GM19455 (cell line): ENCODE results near the gene WIPF2.

ENCODE experiments used
- ATAC-seq: cut with Tn5 transposase; IDR thresholded peaks from one replicate; pipeline ENCODE4 v1.9.1; 2021; ENCODE audit not compliant: unreplicated experiment

Gene WIPF2

DNA sequence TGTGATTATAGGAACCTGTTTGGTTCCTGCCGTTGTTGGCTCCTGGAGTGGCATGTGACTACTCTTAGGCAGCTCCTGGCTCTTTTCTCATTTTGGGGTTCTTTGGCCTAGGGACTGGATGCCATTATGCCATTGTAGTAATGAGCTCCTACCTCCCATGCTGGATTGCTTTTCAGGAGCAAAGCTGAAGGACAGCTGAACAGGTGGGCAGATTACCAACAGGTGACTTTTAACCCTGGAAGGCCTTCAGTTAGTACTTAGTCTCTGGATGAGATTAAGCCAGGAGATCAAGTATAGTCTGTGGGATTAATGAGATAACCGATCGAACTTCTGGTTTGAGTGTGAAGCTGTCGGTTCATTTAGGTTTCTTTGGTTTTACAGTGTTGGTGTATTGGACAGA, 25.2 kb downstream of the WIPF2 start:
- no peak for ATAC-seq

DNA sequence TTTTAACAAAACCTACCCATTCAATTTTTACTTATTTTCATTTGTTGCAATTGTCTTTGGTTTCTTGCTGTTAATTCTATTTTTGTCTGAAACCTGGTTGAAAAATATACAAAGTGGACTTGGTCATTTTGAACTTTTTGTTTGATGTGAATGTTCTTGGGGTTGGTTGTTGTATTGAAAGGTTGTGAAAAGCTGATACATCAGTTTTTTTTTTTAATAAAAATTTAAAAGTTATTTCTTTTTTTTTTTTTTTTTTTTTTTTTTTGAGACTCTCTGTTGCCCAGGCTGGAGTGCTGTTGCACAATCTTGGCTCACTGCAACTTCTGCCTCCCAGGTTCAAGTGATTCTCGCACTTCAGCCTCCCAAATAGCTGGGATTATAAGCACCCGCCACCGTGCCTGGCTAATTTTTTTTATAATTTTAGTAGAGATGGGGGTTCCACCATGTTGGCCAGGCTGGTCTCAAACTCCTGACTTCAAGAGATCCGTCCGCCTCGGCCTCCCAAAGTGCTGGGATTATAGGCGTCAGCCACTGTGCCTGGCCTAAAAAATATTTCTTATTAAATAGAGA, 28.9 kb downstream of the WIPF2 start:
- ATAC-seq: no peak

DNA sequence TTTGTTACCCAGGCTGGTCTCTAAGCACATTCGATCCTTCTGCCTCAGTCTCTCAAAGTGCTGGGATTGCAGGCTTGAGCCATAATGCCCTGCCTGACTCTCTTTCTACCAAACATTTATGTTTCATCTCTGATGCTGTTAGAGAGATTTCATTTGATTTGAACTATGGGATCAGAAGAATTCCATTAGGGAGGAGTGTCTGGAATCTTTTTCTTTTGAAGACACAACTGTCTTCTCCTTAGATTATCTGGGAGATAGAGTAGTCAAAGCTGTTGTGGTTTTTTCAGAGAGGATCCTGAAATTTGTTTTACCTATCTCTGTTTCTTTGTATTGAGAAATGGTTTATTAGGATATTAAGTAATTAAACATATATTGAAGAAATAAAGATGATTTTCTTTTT, 29.4 kb downstream of the WIPF2 start:
- ATAC-seq: no peak

DNA sequence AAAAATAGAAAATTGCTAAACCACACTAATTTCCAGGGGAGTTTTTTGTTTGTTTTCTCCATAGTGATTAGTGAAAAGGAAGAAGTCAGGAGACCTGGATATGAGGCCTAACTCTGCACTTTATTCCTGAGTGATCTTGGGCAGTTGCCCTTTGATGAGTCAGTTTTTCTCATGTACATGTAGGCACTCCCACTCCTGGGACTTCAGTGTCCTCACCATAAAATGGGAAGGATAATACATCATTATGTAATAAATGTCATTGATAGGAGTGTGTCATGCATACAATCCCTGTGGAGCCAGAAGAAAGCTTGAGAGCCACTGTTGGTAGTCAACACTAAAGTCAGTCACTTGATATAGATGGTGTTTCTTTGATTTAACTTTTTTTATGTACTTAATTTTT, 32.5 kb downstream of the WIPF2 start:
- ATAC-seq: no peak

DNA sequence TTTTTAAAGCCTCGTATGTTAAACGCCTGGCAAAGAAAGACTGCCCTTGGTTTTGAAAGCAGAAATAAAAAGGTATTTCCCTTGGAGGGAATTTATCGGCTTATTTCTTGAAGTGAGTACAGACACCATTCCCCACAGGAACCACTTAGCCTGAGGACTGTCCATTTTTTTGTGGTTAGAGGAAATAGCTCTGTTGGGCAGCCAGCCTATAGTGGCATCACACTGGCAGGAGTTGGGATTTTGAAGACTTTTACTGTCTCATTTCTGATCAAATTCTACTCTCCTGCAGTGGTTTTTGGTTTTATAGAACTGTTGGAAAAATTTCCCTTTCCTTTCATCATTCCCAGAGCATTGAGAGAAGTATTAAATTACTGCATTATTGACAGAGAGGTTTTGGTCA, 34.5 kb downstream of the WIPF2 start:
- ATAC-seq: no peak

DNA sequence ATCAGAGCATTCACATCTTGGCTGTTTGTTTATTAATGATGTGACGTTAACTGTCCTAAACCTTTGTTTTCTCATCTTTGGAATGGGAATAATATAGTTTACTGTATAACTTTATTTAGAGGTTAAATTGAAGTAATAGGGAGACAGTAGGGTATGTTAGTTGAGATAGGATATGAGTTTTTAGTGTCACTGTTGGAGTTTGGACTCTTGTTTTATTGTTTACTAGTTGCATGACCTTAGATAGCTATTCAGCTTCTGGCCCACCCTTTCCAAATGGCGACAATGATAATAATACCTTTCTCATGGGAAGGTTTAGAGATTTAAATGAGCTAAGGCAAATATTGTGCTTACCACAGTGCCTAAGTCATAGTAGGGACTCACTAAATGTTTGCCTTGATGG, 40.4 kb downstream of the WIPF2 start:
- no peak for ATAC-seq

DNA sequence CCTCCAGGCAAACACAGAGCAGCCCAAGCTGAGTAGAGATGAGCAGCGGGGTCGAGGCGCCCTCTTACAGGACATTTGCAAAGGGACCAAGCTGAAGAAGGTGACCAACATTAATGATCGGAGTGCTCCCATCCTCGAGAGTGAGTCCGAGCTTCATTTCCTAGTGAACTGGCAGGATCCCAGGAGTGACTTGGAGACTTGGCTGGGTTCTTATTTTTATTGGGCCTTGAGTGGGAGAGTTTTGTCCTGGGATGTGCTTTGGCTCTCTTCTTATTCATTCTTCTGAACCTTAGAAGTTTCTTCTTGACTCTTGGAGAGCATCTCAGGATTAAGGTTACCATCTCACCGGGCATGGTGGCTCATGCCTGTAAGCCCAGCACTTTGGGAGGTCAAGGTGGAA, 41.4 kb downstream of the WIPF2 start:
- ATAC-seq: no peak

DNA sequence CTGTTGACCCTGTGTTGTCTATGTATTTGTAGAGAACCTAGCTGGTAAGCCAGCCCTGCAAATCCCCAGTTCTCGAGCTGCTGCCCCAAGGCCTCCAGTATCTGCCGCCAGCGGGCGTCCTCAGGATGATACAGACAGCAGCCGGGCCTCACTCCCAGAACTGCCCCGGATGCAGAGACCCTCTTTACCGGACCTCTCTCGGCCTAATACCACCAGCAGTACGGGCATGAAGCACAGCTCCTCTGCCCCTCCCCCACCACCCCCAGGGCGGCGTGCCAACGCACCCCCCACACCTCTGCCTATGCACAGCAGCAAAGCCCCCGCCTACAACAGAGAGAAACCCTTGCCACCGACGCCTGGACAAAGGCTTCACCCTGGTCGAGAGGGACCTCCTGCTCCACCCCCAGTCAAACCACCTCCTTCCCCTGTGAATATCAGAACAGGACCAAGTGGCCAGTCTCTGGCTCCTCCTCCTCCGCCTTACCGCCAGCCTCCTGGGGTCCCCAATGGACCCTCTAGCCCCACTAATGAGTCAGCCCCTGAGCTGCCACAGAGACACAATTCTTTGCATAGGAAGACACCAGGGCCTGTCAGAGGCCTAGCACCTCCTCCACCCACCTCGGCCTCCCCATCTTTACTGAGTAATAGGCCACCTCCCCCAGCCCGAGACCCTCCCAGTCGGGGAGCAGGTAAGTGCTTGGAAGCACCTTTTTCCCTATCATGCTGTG, 45.5 kb downstream of the WIPF2 start:
- no peak for ATAC-seq

DNA sequence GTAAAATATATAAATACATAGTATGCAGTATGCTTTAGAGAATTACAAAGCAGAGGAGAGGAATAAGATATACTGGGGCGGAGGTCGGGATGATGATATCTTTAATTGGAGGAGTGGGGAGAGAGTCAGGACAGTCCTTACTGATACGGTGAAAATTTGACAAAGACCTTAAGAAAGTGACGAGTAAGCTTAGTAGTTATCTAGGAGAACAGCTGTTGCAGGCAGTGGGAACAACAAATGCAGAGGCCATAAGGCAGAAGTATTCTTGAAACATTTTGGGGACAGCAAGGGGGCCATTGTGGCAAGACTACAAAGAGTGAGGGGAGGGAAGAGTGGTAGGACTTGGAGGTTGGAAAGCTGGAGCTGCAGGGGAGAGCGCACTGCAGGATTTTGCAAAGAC, 46.2 kb downstream of the WIPF2 start:
- ATAC-seq: no peak

DNA sequence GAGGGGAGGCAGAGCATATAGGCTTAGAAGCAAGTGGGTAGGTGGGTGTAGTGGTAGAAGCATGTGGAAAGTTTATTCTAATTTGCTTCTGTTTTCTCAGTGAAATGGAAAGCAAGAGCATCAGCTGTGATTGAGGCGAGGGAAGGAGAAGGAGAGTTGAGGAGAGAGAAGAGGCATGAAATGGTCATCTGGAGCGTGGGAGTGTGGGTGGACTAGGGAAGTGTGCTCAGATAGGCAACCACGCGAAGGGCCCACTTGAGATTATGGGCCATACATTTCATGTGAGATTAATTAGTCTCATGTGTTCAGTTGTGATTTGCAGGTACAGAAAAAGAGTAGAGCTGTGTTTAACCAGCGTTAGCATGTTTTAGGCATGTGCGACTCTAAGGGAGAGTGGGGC, 47.8 kb downstream of the WIPF2 start:
- no peak for ATAC-seq

DNA sequence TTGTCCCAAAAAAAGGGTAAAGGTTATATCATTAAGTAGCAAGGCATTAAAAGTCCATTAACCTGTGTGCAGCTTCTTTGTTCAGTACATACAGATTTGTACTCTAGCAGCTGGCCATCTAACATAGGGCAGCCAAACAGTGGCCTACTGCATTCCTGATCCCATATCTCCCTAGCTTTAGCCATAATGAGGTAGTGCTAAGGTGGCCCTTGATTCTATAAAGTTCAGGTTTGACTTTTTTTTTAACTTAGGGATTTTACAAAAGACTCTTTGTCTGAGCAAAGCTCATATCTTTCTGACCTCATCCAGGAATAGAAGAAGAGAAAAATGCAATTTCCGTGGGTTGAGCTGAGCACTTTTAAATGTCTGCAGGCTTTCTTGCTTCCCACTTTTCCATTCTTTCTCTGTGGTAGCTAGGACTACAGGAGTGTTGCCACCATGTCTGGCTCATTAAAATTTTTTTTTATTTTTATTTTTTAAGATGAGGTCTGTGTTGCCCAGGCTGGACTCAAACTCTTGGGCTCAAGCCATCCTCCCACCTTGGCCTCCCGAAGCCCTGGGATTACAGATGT, 49.1 kb downstream of the WIPF2 start:
- no peak for ATAC-seq

DNA sequence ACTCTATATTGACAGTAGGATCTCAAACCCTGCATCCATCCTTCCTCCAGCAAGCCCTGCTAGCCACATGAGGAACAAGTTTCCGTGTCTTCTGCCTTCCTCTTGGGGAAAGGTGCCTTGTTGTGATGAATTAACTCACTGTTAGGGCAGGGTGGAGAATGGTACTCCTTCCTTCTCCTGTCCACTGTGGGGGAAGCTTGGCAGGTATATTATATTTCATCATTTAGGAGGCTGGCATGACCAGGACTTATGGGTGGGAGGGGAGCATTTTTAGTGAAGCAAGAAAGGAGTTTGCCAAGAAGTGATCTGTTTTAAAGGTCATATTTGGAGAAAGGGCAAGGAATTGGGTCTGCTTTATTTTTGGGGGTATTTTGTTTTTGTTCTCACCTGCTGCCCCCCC, 59.3 kb downstream of the WIPF2 start:
- ATAC-seq: no peak

DNA sequence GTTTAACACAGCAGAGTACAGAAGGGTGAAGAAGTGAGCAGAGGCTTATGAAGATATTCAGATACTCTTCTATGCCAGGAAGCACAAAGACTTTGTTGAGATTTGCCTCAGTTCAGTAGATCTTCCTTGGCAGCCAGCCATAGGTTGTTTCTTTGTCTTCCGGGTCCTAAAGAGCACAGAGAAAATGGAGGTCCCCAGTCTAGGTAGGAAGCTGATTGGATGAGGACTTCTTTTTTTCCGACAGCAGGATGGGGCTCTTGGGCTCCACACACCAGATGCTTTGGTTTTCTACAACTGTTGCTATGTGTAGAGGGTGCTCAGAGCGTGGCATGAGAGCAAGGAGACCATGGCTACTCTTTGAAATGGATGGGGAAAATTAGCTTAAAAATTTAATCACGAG, 60.3 kb downstream of the WIPF2 start:
- no peak for ATAC-seq

DNA sequence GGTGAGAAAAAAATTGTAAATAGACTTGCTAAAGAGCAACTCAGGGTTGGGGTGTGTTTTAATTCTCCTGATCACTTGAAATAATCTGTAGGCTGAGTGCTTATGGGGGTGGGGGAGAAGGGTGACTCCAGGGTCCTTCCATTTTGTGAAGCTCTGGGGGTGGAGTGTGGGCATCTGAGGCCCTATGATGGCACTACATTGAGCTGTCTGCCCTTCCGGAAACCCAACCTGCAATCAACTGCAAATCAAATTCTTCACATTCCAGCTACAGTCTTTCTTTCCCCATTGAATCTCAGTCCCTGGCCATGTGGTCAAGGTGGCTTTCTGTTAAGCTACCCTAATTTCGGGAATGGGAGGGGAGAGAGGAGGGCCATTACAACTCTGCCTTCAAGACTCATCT, 62.6 kb downstream of the WIPF2 start:
- ATAC-seq: no peak

DNA sequence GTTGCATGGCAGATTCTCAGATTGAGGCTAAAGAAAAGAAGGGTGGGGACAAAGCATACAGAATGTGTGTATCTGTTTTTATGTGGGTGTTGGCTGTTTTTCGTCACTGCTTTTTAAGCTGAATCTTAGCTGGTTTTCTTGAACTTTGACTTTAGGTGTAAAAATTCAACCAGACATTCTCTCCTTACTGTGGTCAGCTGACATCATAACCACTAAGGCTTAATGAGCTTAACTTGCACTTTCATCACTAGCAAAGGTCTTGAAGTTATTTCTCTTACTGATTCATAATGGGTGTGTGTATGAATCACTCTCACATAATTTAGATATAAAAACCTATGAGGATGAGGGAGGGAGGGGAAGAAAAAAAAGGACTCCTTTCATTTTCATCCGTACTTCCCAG, 64.6 kb downstream of the WIPF2 start:
- no peak for ATAC-seq

DNA sequence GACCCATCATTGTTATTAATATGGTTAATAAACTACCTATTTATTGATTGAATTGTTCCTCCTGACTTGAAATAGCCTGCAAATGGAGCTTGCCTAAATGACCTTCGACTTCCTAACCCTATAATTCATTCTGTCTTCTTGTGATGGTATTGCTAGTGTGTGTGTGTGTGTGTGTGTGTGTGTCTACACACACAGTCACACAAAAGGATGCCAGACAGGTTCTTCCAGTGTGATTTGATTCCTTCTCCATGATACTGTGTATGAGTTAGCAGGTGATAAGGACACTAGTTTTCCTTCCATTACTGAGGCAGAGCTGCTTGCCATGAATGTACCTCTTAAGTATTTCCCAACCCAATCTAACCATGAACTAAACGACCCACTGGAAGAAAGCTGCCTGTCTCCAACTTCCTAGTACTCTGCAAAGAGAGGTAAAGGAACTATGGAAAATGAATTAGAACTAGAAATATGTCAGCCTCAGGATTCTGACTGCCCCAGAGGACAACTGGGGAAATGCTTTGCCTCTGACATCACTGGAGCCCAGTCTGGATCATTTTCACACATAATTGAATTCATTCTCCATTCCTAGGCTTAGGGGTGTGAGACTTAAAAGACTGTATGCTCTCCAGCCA, 65.1 kb downstream of the WIPF2 start:
- ATAC-seq: no peak

DNA sequence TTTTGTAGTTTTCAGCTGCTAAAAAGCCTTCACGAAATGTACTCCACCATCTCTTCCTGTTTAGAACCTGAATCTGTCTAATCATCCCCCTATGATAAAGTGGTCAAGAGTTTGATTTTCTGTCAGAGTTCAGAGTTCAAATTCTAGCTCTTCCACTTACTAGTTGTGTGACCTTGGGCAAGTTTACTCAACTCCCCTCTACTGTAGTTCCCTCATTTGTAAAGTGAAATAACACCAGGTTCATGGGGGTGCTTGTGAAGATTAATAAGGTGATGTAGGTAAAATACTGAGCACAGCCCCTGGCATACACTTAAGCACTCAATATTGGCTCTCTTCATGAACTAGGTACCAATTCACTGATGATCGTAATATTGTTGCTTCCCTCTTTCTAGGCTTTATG, 67.4 kb downstream of the WIPF2 start:
- no peak for ATAC-seq

DNA sequence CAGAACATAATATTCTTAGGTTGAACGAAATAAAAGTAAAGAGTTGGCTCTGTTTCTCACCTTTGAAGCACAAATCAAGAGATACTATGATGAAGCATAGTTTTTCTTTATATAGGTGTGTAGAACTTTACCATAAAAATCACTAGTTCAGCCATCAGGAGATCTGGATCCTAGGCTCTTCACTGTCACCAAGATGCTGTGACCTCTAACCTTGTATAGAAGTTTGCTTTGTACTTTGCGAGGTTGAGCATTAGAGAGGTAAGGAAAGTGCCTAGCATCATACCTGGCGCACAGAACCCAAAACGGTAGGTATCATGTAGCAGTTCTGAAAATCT, 68.0 kb downstream of the WIPF2 start:
- ATAC-seq: peak; percentile 6

DNA sequence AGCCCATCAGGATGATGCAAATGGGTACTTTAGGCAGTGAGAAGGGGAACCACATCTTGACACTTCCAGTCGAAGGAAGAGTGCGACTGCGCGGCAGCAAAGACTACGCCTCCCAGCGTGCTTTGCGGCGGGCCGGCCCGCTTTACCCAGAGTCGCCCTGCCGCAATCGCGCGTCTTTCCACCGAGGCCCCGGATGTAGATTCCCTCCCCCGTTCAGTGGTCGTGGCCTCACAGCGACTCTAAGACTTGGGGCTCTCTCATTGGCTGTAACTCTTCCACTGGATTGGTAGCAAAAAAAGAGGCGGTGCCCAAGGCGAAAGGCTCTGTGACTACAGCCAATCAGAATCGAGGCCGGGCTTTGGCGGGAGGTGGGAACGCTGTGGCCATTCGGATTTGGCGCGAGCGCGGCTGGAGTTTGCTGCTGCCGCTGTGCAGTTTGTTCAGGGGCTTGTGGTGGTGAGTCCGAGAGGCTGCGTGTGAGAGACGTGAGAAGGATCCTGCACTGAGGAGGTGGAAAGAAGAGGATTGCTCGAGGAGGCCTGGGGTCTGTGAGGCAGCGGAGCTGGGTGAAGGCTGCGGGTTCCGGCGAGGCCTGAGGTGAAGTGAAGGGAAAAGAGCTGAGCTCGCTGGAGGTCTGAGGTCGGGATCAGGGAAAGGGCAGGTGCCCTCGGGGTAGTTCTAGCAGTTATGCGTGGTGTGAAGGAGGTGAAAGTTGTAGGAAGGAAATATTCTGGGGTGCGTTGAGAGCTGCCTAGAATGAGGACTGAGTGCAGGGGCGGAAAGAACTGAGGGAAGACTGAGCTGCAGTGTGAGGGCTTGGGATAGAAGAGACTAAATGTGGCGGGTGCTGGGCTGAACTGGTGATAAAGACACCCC, 68.6 kb downstream of the WIPF2 start, which contains the start of gene CDC6:
CDC6 (plus strand) TSS at position 386 of the 876 bp plus-strand sequence. CDS start 1,542 bp downstream, outside the sequence.
- peak; percentile 95 for ATAC-seq

DNA sequence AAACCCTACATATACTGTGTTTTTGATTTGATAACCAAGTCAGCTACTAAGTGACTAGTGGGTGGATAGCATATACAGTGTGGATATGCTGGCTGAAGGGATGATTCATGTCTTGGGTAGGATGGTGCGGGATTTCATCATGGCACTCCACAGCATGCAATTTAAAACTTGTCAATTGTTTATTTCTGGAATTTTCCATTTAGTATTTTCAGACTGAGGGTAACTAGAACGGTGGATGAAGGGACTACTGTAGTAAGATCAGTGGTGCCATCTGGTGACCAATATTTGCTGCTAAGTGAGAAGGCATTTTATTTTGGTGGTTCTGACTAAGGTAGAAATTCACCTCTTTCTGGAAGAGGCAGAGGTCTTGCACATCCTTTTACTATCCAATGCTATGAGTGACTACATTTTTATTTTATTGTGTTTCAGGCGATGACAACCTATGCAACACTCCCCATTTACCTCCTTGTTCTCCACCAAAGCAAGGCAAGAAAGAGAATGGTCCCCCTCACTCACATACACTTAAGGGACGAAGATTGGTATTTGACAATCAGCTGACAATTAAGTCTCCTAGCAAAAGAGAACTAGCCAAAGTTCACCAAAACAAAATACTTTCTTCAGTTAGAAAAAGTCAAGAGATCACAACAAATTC, 71.7 kb downstream of the WIPF2 start:
- no peak for ATAC-seq

DNA sequence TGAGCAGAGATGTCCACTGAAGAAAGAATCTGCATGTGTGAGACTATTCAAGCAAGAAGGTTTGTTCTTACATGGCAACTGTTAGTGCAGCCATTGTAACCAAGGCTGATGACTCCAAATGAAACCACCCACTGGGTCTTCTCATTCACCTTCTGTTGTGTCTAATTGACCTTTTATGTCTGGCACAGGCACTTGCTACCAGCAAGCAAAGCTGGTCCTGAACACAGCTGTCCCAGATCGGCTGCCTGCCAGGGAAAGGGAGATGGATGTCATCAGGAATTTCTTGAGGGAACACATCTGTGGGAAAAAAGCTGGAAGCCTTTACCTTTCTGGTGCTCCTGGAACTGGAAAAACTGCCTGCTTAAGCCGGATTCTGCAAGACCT, 72.2 kb downstream of the WIPF2 start:
- no peak for ATAC-seq
